CD4-positive, alpha-beta memory T cell (primary cell): ENCODE results near the gene BARD1. TPM values are rescaled to one million over a fixed set of nuclear protein-coding genes. Genes with fewer than 3 reads are reported as not detected.
"Not testable (repeated sequence)": the region's sequence is repeated elsewhere in the genome, so short reads cannot be mapped to it uniquely, and the experiment has no call there.

Experiments
- CTCF ChIA-PET: fragments of 350-600 bp; sonication (Branson Sonifier 250); formaldehyde crosslinking; loops from one replicate; lab custom pipeline; 2021; ENCODE audit warnings: inconsistent platforms; ENCODE audit not compliant: partially characterized antibody; lab: Charles Lee
- POLR2A ChIA-PET: fragments of 350-600 bp; sonication (Branson Sonifier 250); formaldehyde crosslinking; loops from one replicate; lab custom pipeline; 2021; ENCODE audit not compliant: partially characterized antibody; lab: Charles Lee
- DNase-seq, 5 donors: peaks; one replicate each; pipeline versions ENCODE4 v3.0.0 to v3.0.0-alpha.2; 2020 to 2022; ENCODE audit warnings: mixed read lengths in 1 of 5
- H3K27ac ChIP-seq: one replicate; pipeline ENCODE4 v1.7.0; 2013; ENCODE audit warnings: low read depth, low read length
- H3K27me3 ChIP-seq: 2 replicates; pipeline ENCODE4 v1.7.0; 2013; ENCODE audit warnings: mild to moderate bottlenecking, low read length, moderate library complexity; ENCODE audit not compliant: insufficient read depth
- H3K36me3 ChIP-seq: 2 replicates; pipeline ENCODE4 v1.7.0; 2013; ENCODE audit warnings: mild to moderate bottlenecking, low read length, moderate library complexity; ENCODE audit not compliant: insufficient read depth
- H3K4me1 ChIP-seq: 2 replicates; pipeline ENCODE4 v1.7.0; 2013; ENCODE audit warnings: mild to moderate bottlenecking, low read length, moderate library complexity; ENCODE audit not compliant: insufficient read depth
- H3K4me3 ChIP-seq, 2 donors: one replicate each; pipeline ENCODE4 v1.7.0; 2013; ENCODE audit warnings: low read length in 2 of 2, mild to moderate bottlenecking in 1 of 2
- H3K9me3 ChIP-seq, 2 donors: one replicate each; pipeline ENCODE4 v1.7.0; 2013; ENCODE audit warnings: low read length in 2 of 2, control low read depth in 1 of 2; ENCODE audit not compliant: control insufficient read depth in 1 of 2
- H3K27ac Mint-ChIP-seq, 7 donors: one replicate each; pipeline ENCODE4 v1.8.0; 2020 to 2021; ENCODE audit warnings: mixed read lengths in 7 of 7, mild to moderate bottlenecking in 6 of 7, inconsistent platforms in 3 of 7, moderate library complexity in 3 of 7
- H3K27me3 Mint-ChIP-seq, 2 donors: one replicate each; pipeline ENCODE4 v1.8.0; 2020 to 2021; ENCODE audit warnings: mixed read lengths in 2 of 2
- H3K36me3 Mint-ChIP-seq, 2 donors: one replicate each; pipeline ENCODE4 v1.8.0; 2020 to 2021; ENCODE audit warnings: mixed read lengths in 2 of 2, inconsistent platforms in 1 of 2, mild to moderate bottlenecking in 1 of 2
- H3K4me1 Mint-ChIP-seq, 4 donors: one replicate each; pipeline ENCODE4 v1.8.0; 2020 to 2021; ENCODE audit warnings: mixed read lengths in 4 of 4, mild to moderate bottlenecking in 1 of 4
- H3K4me3 Mint-ChIP-seq, 8 donors: one replicate each; pipeline ENCODE4 v1.8.0; 2020 to 2021; ENCODE audit warnings: mixed read lengths in 8 of 8, mild to moderate bottlenecking in 7 of 8, moderate library complexity in 6 of 8, inconsistent platforms in 3 of 8
- H3K9me3 Mint-ChIP-seq, 8 donors: one replicate each; pipeline ENCODE4 v1.8.0; 2020 to 2021; ENCODE audit warnings: mixed read lengths in 8 of 8, mild to moderate bottlenecking in 5 of 8, inconsistent platforms in 3 of 8, moderate library complexity in 1 of 8
- intact Hi-C: fragments of 100-400 bp; cut with micrococcal nuclease; formaldehyde crosslinking; loops from one replicate; pipeline ENCODE4 v1.15.1; 2023
- polyA plus RNA-seq, 2 donors: library from polyadenylated mRNA; unstranded; fragments of 300-500 nt; fragmentation: Illumina TruSeq; gene quantifications; one replicate each; pipeline ENCODE4 v1.2.3, GENCODE V29; 2021
- total RNA-seq, 2 experiments: library from RNA; stranded (reverse); gene quantifications; one replicate each; pipeline ENCODE4 v1.2.3, GENCODE V29; 2021

The BARD1 gene
- total and polyA plus RNA-seq, 4 experiments from 2014 or later = 5.2 to 9.2 (median 7.1) TPM

- Mint-ChIP-seq H3K4me3 (no peak overlapping the region), H3K36me3 (no peaks in the 10 kb centered on the region), H3K27me3 (no peaks in the 10 kb centered on the region), H3K9me3 (no peaks in the 10 kb centered on the region), H3K27ac (no peak overlapping the region), H3K4me1 (peaks cover 18 to 34% (median 27%) of the 10 kb centered on the region in 4 donors)
- no peak overlapping the region for H3K27ac ChIP-seq
- DNase-seq = no peak
- H3K4me1 ChIP-seq = peaks cover 7% of the 10 kb centered on the region
- no peaks in the 10 kb centered on the region for H3K27me3 ChIP-seq
- no peaks in the 10 kb centered on the region for H3K9me3 ChIP-seq
- intact Hi-C loops = no loop called here
- CTCF ChIA-PET = no interaction called here
- no peak overlapping the region for H3K4me3 ChIP-seq
- H3K36me3 ChIP-seq = no peaks in the 10 kb centered on the region
- POLR2A ChIA-PET = no interaction called here
These were observed 8.4 kb downstream of the BARD1 start for GRCh38 chr2:214801068-214801467.

GRCh38 chr2:214800180-214800579 is 9.3 kb downstream of the BARD1 start:
- Histone ChIP-seq H3K4me1 (no peaks in the 10 kb centered on the region), H3K4me3 (no peak overlapping the region), H3K36me3 (no peaks in the 10 kb centered on the region), H3K27me3 (no peaks in the 10 kb centered on the region), H3K9me3 (no peaks in the 10 kb centered on the region), H3K27ac (no peak overlapping the region)
- peaks cover 3 to 5% of the 10 kb centered on the region in 2 donors for H3K36me3 Mint-ChIP-seq
- H3K4me1 Mint-ChIP-seq = peaks cover 16 to 30% (median 20%) of the 10 kb centered on the region in 4 donors
- H3K27me3 Mint-ChIP-seq = no peaks in the 10 kb centered on the region
- peak overlapping the region in 1 of 7 donors; percentile 62 for H3K27ac Mint-ChIP-seq
- intact Hi-C loops = no loop called here
- POLR2A ChIA-PET = interaction anchor here (0.8 kb wide), 1 partner anchor 9 kb away, joined by 3 read pairs; the partner anchor contains the start of gene BARD1
- CTCF ChIA-PET = no interaction called here
- no peak overlapping the region for H3K4me3 Mint-ChIP-seq
- DNase-seq = no peak
- H3K9me3 Mint-ChIP-seq = no peaks in the 10 kb centered on the region

- CTCF ChIA-PET = no interaction called here
- peaks cover 15 to 29% (median 19%) of the 10 kb centered on the region in 4 donors for H3K4me1 Mint-ChIP-seq
- no peaks in the 10 kb centered on the region for H3K27me3 ChIP-seq
- H3K4me3 ChIP-seq = no peak overlapping the region
- POLR2A ChIA-PET = no interaction called here
- no peaks in the 10 kb centered on the region for H3K4me1 ChIP-seq
- DNase-seq = no peak
- peak overlapping the region in 1 of 7 donors; percentile 17 for H3K27ac Mint-ChIP-seq
- H3K27me3 Mint-ChIP-seq = no peaks in the 10 kb centered on the region
- H3K9me3 ChIP-seq = no peaks in the 10 kb centered on the region
- H3K4me3 Mint-ChIP-seq = no peak overlapping the region
- H3K36me3 ChIP-seq = no peaks in the 10 kb centered on the region
- peaks cover 13% of the 10 kb centered on the region in 2 donors for H3K36me3 Mint-ChIP-seq
- H3K9me3 Mint-ChIP-seq = no peaks in the 10 kb centered on the region
- intact Hi-C loops = no loop called here
- H3K27ac ChIP-seq = no peak overlapping the region
These were observed 12.6 kb downstream of the BARD1 start for GRCh38 chr2:214796911-214797310.

- H3K27me3 Mint-ChIP-seq, H3K27ac ChIP-seq, intact Hi-C loops, H3K9me3 ChIP-seq, H3K4me1 ChIP-seq, CTCF ChIA-PET, H3K36me3 ChIP-seq, POLR2A ChIA-PET, H3K27me3 ChIP-seq, H3K27ac Mint-ChIP-seq, H3K4me3 Mint-ChIP-seq, DNase-seq, H3K4me1 Mint-ChIP-seq, H3K4me3 ChIP-seq: not testable (repeated sequence)
- Mint-ChIP-seq H3K36me3 (peaks cover 61 to 69% of the 10 kb centered on the region in 2 donors), H3K9me3 (peaks cover 0 to 13% (median 8%) of the 10 kb centered on the region in 8 donors)
These were observed 26.3 kb downstream of the BARD1 start for GRCh38 chr2:214783181-214783580.

- Mint-ChIP-seq H3K4me3 (no peak overlapping the region), H3K4me1 (peaks cover 0 to 4% (median 1%) of the 10 kb centered on the region in 4 donors), H3K27me3 (no peaks in the 10 kb centered on the region), H3K36me3 (peaks cover 61 to 69% of the 10 kb centered on the region in 2 donors), H3K27ac (no peak overlapping the region), H3K9me3 (peaks cover 0 to 13% (median 8%) of the 10 kb centered on the region in 8 donors)
- H3K27ac ChIP-seq = no peak overlapping the region
- intact Hi-C loops = no loop called here
- H3K27me3 ChIP-seq = no peaks in the 10 kb centered on the region
- DNase-seq = no peak
- no peaks in the 10 kb centered on the region for H3K9me3 ChIP-seq
- H3K36me3 ChIP-seq = no peaks in the 10 kb centered on the region
- ChIA-PET POLR2A (no interaction called here), CTCF (no interaction called here)
- H3K4me1 ChIP-seq = no peaks in the 10 kb centered on the region
- no peak overlapping the region for H3K4me3 ChIP-seq
These were observed 26.8 kb downstream of the BARD1 start for GRCh38 chr2:214782671-214783070.

- CTCF ChIA-PET = no interaction called here
These were observed 28.3 kb downstream of the BARD1 start for GRCh38 chr2:214781226-214781625.

GRCh38 chr2:214775971-214776370 is 33.5 kb downstream of the BARD1 start:
- Mint-ChIP-seq H3K27ac (no peak overlapping the region), H3K4me3 (no peak overlapping the region), H3K4me1 (peaks cover 0 to 1% (median 0%) of the 10 kb centered on the region in 4 donors), H3K9me3 (peaks cover 0 to 2% (median 0%) of the 10 kb centered on the region in 8 donors), H3K36me3 (peaks cover 46 to 54% of the 10 kb centered on the region in 2 donors), H3K27me3 (no peaks in the 10 kb centered on the region)
- POLR2A ChIA-PET = no interaction called here
- no peaks in the 10 kb centered on the region for H3K9me3 ChIP-seq
- H3K4me1 ChIP-seq = no peaks in the 10 kb centered on the region
- no peak overlapping the region for H3K27ac ChIP-seq
- no peaks in the 10 kb centered on the region for H3K27me3 ChIP-seq
- CTCF ChIA-PET = no interaction called here
- H3K36me3 ChIP-seq = no peaks in the 10 kb centered on the region
- no peak overlapping the region for H3K4me3 ChIP-seq
- intact Hi-C loops = no loop called here
- no peak for DNase-seq

More at GRCh38 chr2:214781226-214781625, 28.3 kb downstream of the BARD1 start:
- no peak overlapping the region for H3K27ac ChIP-seq
- no peak for DNase-seq
- no peaks in the 10 kb centered on the region for H3K36me3 ChIP-seq
- H3K27me3 ChIP-seq = no peaks in the 10 kb centered on the region
- no peaks in the 10 kb centered on the region for H3K4me1 ChIP-seq
- H3K9me3 ChIP-seq = no peaks in the 10 kb centered on the region
- Mint-ChIP-seq H3K27me3 (no peaks in the 10 kb centered on the region), H3K4me3 (no peak overlapping the region), H3K4me1 (peaks cover 0 to 4% (median 1%) of the 10 kb centered on the region in 4 donors), H3K36me3 (peaks cover 70 to 79% of the 10 kb centered on the region in 2 donors), H3K27ac (no peak overlapping the region), H3K9me3 (peaks cover 0 to 13% (median 8%) of the 10 kb centered on the region in 8 donors)
- intact Hi-C loops = no loop called here
- no peak overlapping the region for H3K4me3 ChIP-seq
- POLR2A ChIA-PET = no interaction called here
